GM12864 (cell line): ENCODE results near the gene SEMA4A.

ENCODE experiments used
- DNase-seq: peaks from one replicate; pipeline ENCODE4 v3.0.0-alpha.2; 2011; ENCODE audit warnings: low read depth
- H3K4me3 ChIP-seq: 2 replicates; pipeline ENCODE4 v1.5.1; 2011; ENCODE audit warnings: mild to moderate bottlenecking, low read depth, low read length, control low read depth
- TF ChIP-seq, protein P1 (sequence below): IDR thresholded peaks from 2 replicates; pipeline ENCODE4 v1.5.1; 2011; ENCODE audit warnings: low read depth, mild to moderate bottlenecking, moderate library complexity, low read length, control low read depth, inconsistent platforms; ENCODE audit errors: missing control alignments

Gene SEMA4A

DNA sequence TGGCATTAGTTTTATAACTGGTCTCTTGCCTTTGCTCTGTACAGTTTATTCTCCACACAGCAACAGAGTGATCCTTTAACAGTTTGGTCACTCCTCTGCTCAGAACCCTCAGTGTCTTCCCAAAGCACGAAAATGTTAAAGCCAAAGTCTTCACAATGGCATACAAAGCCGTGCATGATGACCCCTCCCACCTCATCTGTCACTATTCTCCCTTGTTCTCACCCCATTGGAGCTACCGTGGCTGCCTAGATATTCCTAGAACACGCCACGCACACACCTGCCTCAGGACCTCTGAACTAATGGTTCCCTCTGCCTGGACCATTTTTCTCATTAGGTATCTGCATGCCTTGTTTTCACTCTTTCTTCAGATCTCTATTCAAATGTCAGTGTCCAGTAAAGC lies 8.6 kb upstream of the SEMA4A start:
- no peak overlapping the region for H3K4me3 ChIP-seq
- TF ChIP-seq, protein P1, sequence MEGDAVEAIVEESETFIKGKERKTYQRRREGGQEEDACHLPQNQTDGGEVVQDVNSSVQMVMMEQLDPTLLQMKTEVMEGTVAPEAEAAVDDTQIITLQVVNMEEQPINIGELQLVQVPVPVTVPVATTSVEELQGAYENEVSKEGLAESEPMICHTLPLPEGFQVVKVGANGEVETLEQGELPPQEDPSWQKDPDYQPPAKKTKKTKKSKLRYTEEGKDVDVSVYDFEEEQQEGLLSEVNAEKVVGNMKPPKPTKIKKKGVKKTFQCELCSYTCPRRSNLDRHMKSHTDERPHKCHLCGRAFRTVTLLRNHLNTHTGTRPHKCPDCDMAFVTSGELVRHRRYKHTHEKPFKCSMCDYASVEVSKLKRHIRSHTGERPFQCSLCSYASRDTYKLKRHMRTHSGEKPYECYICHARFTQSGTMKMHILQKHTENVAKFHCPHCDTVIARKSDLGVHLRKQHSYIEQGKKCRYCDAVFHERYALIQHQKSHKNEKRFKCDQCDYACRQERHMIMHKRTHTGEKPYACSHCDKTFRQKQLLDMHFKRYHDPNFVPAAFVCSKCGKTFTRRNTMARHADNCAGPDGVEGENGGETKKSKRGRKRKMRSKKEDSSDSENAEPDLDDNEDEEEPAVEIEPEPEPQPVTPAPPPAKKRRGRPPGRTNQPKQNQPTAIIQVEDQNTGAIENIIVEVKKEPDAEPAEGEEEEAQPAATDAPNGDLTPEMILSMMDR, result no peak
- DNase-seq, result no peak

DNA sequence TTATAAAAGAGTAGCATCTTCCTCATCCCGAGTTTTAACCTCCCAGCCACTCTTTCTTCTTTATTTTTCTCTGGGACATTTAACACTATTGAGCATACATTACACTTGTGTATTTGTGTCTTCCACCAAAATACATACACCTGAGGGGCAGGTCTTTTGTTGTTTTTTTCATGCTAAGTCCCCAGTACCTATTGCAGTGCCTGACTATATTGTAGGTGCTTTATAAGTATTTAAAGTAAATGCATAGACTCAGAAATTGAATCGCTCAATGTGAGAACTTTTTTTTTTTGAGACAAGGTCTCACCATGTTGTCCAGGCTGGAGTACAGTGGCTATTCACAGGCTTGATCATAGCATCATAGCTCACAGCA lies 7.8 kb upstream of the SEMA4A start:
- DNase-seq, result no peak
- no peak overlapping the region for H3K4me3 ChIP-seq
- TF ChIP-seq, protein P1, result no peak

DNA sequence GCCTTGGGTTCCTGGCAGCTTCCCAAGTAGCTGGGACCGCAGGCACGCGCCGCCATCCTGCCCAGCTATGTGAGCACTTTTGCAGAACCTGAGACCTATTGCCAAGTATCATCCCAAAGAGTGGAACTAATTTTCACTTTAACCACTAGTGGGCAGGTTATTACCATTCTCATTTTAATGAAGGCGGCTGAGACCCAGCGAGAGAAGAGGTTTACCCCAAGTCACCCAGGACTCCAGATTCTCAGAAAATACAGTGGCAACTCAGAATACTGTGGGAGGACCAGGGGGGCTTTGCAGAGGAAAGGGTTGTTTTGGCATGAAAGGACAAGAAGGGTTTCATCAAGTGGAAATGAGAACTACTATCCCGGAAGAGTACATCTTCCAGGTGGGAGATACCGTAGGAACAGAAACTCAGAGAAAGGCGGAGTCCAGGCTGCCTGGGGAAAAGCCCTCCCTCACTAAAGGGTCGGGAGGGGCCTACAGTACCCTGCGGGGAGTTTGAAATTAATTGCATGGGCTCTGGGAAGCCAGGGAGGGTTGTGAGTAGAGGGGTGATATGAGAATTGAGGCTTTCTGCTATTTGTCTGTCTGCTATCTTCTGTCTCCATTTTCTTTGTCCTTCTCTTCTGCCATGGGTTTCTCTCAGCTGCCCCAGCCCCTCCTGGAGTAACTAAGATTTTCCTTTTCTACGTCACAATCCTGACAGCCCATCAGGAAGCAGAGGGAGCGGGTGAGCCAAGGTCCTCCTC lies 7.2 kb upstream of the SEMA4A start:
- TF ChIP-seq, protein P1, result peak; percentile 72
- no peak overlapping the region; the same call in 1 of the 2 replicates for H3K4me3 ChIP-seq
- DNase-seq, result no peak

DNA sequence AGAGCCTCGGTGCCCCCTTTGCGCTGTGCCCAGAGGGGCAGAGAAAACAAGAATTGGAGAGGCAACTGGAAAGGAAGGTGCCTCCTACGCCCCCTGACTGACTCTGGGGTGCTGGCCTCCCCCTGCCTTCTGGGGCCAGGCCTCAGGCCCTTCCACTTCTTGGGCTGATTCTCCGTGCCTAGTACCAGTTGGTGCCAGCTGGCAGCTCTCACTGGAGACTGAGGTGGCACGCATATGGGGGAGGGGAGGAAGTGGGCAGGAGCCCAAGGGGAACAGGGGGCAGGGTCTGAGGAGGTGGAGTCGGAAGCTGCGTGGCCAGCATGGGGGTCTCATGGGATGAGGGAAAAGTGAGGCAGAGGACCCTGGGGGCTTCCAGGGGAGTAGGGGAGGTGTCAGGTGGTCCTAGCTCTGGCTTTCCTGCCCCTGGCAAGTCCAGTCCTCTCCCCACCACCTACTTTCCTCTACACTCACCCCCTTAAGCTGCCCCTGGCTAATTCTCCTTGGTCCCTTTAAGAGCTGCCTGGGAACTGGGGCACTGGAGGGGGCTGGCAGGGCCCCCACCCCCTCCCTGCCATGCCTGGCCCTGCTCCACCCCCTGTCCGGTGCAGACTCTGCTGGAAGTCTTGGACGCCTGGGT lies 6.5 kb upstream of the SEMA4A start:
- TF ChIP-seq, protein P1, result no peak
- no peak overlapping the region for H3K4me3 ChIP-seq
- no peak for DNase-seq

DNA sequence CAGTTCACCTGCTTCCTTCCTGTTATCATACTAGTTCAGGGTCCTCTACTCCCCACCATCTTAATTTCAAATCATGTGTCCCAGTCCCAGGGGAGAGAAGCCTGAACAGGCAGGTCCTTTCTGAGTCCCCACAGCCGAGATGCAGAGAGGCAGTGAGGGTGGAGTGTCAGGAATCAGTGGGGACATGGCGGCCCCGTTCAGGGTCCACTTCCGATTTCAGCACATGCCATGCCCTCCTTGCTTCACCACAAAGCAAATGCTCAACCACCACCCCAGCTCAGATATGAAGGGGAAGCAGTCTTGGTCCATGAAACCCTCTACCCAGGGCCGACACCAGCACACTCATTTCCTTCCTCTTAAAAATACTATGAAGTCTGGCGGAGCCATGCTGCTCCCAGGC lies 5.2 kb upstream of the SEMA4A start:
- no peak overlapping the region for H3K4me3 ChIP-seq
- TF ChIP-seq, protein P1, result no peak
- DNase-seq, result no peak

DNA sequence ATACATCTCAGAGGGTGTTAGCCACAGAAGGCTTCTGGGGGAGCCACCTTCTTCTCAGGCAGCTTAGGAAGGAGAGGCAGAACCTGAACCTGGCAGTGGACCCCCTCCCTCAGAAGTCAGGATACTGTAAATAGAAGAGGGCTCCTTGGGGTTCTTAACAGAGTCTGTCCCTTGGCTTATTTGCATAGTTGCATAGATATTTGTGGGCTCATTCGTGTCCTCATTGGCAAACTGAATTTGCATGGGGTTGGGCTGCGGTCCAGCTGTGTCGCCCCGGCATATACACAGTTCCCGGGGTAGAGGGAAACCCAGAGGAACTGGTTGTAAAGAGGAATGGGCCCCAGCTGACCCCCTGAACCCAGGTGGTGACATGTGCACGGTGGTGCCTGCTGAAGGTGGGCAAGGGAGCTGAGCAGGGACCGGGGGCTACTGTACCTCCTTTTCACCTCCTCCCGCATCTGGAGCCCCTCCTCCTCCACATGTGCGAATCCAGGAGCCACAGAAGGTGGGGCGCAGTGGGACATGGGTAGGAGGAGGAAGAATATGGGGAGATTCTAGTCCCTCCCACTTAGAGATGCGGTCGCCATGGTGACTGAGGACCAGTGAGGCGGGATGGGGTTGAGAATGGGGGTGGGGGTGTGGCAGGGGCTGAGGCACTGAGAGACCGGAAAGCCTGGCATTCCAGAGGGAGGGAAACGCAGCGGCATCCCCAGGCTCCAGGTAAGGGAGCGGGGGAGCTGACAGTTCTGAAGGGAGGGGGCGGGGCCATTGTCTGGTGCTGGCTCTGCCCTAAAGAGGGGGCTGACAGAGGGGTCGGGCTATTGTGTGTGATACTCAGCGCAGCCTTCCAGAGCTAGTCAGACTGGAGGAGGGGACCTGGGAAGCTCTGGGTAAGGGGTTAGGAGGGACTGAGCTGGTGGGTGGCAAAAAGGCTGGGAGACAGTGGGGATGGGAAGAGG lies 3.7 kb upstream of the SEMA4A start:
- peak; percentile 85 for DNase-seq
- TF ChIP-seq, protein P1, result no peak
- peak overlapping the region; percentile 55 for H3K4me3 ChIP-seq
